HL-60 (cell line): ENCODE data around the gene PGLYRP1.

ENCODE experiments used
- DNase-seq, 2 experiments: peaks; one replicate each; pipeline ENCODE4 v3.0.0-alpha.2; 2010 to 2020; ENCODE audit warnings: low read depth in 1 of 2, low spot score in 1 of 2
- H3K27ac ChIP-seq: fragments of 250-450 bp; sonication (Bioruptor Pico); replicated peaks from 2 replicates; pipeline ENCODE4 v1.5.1; 2020; ENCODE audit warnings: mild to moderate bottlenecking, moderate library complexity
- H3K27me3 ChIP-seq: fragments of 250-450 bp; sonication (Bioruptor Pico); 2 replicates; pipeline ENCODE4 v1.5.1; 2021; ENCODE audit warnings: mild to moderate bottlenecking, moderate library complexity; ENCODE audit not compliant: insufficient read depth, poor library complexity, severe bottlenecking
- H3K4me3 ChIP-seq: replicated peaks from 2 replicates; pipeline ENCODE4 v1.5.1; 2011; ENCODE audit warnings: mild to moderate bottlenecking, control low read depth, low read length; ENCODE audit not compliant: insufficient read depth
- CTCF ChIP-seq: IDR thresholded peaks from one replicate; pipeline ENCODE4 v1.5.1; 2011; ENCODE audit warnings: low read length, control low read depth, inconsistent platforms; ENCODE audit not compliant: insufficient read depth
- GABPA ChIP-seq: IDR thresholded peaks from 2 replicates; pipeline ENCODE4 v1.6.1; 2012; ENCODE audit warnings: low read depth
- POLR2AphosphoS5 ChIP-seq: IDR thresholded peaks from 2 replicates; pipeline ENCODE4 v1.6.1; 2012; ENCODE audit warnings: low read depth
- REST ChIP-seq: IDR thresholded peaks from 2 replicates; pipeline ENCODE4 v1.6.1; 2012; ENCODE audit warnings: low read depth; ENCODE audit not compliant: insufficient replicate concordance
- SPI1 ChIP-seq: IDR thresholded peaks from 2 replicates; pipeline ENCODE4 v1.6.1; 2012; ENCODE audit warnings: low read depth, mild to moderate bottlenecking, borderline replicate concordance
- long read RNA-seq: library from polyadenylated mRNA; unstranded; transcript quantifications from one replicate; pipeline ENCODE4 v2.0.0, GENCODE V29; 2020

Gene PGLYRP1
- long read RNA-seq, partial matches to known transcripts: 0 of 2 reads
- long read RNA-seq, other reads (novel, unspliced or antisense): 2 of 2 reads

- H3K4me3 ChIP-seq: peak within 1 kb of the TSS; percentile 13
- H3K27me3 ChIP-seq: no peaks in the 10 kb centered on the region
- TF ChIP-seq SPI1 (no peak), POLR2AphosphoS5 (no peak), REST (no peak), CTCF (no peak), GABPA (no peak)
- peak within 1 kb of the TSS; percentile 83 for H3K27ac ChIP-seq
- peak in 1 of 2 experiments; percentile 9 for DNase-seq
Measured at GRCh38 chr19:46022431-46023310, at the start of gene PGLYRP1. Gene PGLYRP1, minus strand, starts transcription at chr19:46023053. Its CDS starts 32 bp downstream, at chr19:46023021.

GRCh38 chr19:46069806-46070341 is 47.0 kb upstream of the PGLYRP1 start:
- Histone ChIP-seq H3K27ac (no peak overlapping the region), H3K27me3 (peaks cover 21% of the 10 kb centered on the region), H3K4me3 (no peak overlapping the region)
- DNase-seq: no peak
- TF ChIP-seq CTCF (no peak), GABPA (no peak), SPI1 (no peak), REST (no peak), POLR2AphosphoS5 (no peak)

GRCh38 chr19:46068345-46069258 is 45.7 kb upstream of the PGLYRP1 start:
- no peak overlapping the region for H3K27ac ChIP-seq
- H3K27me3 ChIP-seq: peaks cover 22% of the 10 kb centered on the region
- TF ChIP-seq POLR2AphosphoS5 (no peak), GABPA (no peak), CTCF (no peak), SPI1 (no peak), REST (no peak)
- peak; percentile 34 to 44 for DNase-seq
- no peak overlapping the region for H3K4me3 ChIP-seq
